Ishikawa (cell line): ENCODE data around the gene ARL4A.

Experiments
- CEBPB ChIP-seq: IDR thresholded peaks from 2 replicates; pipeline ENCODE4 v1.6.1; 2012
- CREB1 ChIP-seq: IDR thresholded peaks from 2 replicates; pipeline ENCODE4 v1.6.1; 2012; ENCODE audit warnings: low read depth
- EGR1 ChIP-seq: IDR thresholded peaks from 2 replicates; pipeline ENCODE4 v1.6.1; 2012
- EP300 ChIP-seq: IDR thresholded peaks from 2 replicates; pipeline ENCODE4 v1.6.1; 2012; ENCODE audit warnings: borderline replicate concordance
- FOXM1 ChIP-seq: IDR thresholded peaks from 2 replicates; pipeline ENCODE4 v1.6.1; 2012; ENCODE audit warnings: low read depth, borderline replicate concordance
- MAX ChIP-seq: IDR thresholded peaks from 2 replicates; pipeline ENCODE4 v1.6.1; 2012
- NFIC ChIP-seq: IDR thresholded peaks from 2 replicates; pipeline ENCODE4 v1.6.1; 2012
- RAD21 ChIP-seq: IDR thresholded peaks from 2 replicates; pipeline ENCODE4 v1.6.1; 2012; ENCODE audit warnings: low read depth
- REST ChIP-seq: IDR thresholded peaks from 2 replicates; pipeline ENCODE4 v1.6.1; 2012; ENCODE audit warnings: low read depth, mild to moderate bottlenecking
- TAF1 ChIP-seq: IDR thresholded peaks from 2 replicates; pipeline ENCODE4 v1.6.1; 2012; ENCODE audit warnings: low read depth, mild to moderate bottlenecking
- TCF12 ChIP-seq: IDR thresholded peaks from 2 replicates; pipeline ENCODE4 v1.6.1; 2012; ENCODE audit warnings: low read depth
- TEAD4 ChIP-seq: IDR thresholded peaks from 2 replicates; pipeline ENCODE4 v1.6.1; 2012
- USF1 ChIP-seq: IDR thresholded peaks from 2 replicates; pipeline ENCODE4 v1.6.1; 2012
- YY1 ChIP-seq: IDR thresholded peaks from 2 replicates; pipeline ENCODE4 v1.6.1; 2012; ENCODE audit warnings: low read depth
- ZBTB7A ChIP-seq: IDR thresholded peaks from 2 replicates; pipeline ENCODE4 v1.6.1; 2012; ENCODE audit warnings: low read depth

Gene ARL4A

GRCh38 chr7:12722136-12722535 lies 34.7 kb downstream of the ARL4A start:
- TF ChIP-seq CEBPB (no peak), REST (no peak), ZBTB7A (no peak), TCF12 (no peak), TEAD4 (no peak), USF1 (no peak), YY1 (no peak), MAX (no peak), FOXM1 (no peak)

GRCh38 chr7:12722636-12723605 lies 35.5 kb downstream of the ARL4A start:
- no peak for TF ChIP-seq MAX
- TF ChIP-seq ZBTB7A: no peak
- no peak for TF ChIP-seq RAD21
- TF ChIP-seq TCF12: no peak
- no peak for TF ChIP-seq EGR1

GRCh38 chr7:12725575-12726316 lies 38.3 kb downstream of the ARL4A start:
- TF ChIP-seq YY1 (no peak), EP300 (no peak), CREB1 (no peak), RAD21 (no peak), USF1 (no peak), REST (no peak), FOXM1 (no peak), CEBPB (no peak), TEAD4 (no peak), TCF12 (no peak), TAF1 (no peak), ZBTB7A (no peak)

- TF ChIP-seq USF1: no peak
- no peak for TF ChIP-seq TEAD4
- no peak for TF ChIP-seq EP300
- no peak for TF ChIP-seq CEBPB
- no peak for TF ChIP-seq REST
- no peak for TF ChIP-seq MAX
- no peak for TF ChIP-seq ZBTB7A
- TF ChIP-seq CREB1: no peak
- TF ChIP-seq RAD21: no peak
- TF ChIP-seq TAF1: no peak
- no peak for TF ChIP-seq TCF12
- TF ChIP-seq FOXM1: no peak
- TF ChIP-seq YY1: no peak
- TF ChIP-seq EGR1: no peak
- no peak for TF ChIP-seq NFIC
These were observed 39.5 kb downstream of the ARL4A start for GRCh38 chr7:12726908-12727307.
